Common myeloid progenitor, CD34-positive (primary cell): ENCODE data around the gene CPM.
A peak's percentile ranks its signal among the peaks of the same experiment; 100 is the strongest.
"Not testable (repeated sequence)": the region's sequence is repeated elsewhere in the genome, so short reads cannot be mapped to it uniquely, and the experiment has no call there.

ENCODE experiments used
- CTCF ChIA-PET: fragments of 350-600 bp; sonication (Branson Sonifier 250); formaldehyde crosslinking; loops from one replicate; lab custom pipeline; 2021; ENCODE audit warnings: antibody characterized with exemption; lab: Charles Lee
- POLR2A ChIA-PET: fragments of 350-600 bp; sonication (Branson Sonifier 250); formaldehyde crosslinking; loops from one replicate; lab custom pipeline; 2021; ENCODE audit warnings: antibody characterized with exemption; lab: Charles Lee
- DNase-seq, 3 donors: peaks; one replicate each; pipeline versions ENCODE4 v3.0.0 to v3.0.0-alpha.2; 2013
- H3K27ac ChIP-seq, 2 experiments: 1 replicate in 1 of 2; 2 replicates in 1 of 2; pipeline ENCODE4 v1.7.0; 2013; ENCODE audit warnings: inconsistent platforms in 2 of 2, low read length in 2 of 2, mild to moderate bottlenecking in 2 of 2, low read depth in 1 of 2, moderate library complexity in 1 of 2; ENCODE audit not compliant: severe bottlenecking in 2 of 2, insufficient read depth in 1 of 2, poor library complexity in 1 of 2
- H3K27me3 ChIP-seq, 5 experiments: replicated peaks in 2 of 5; 1 replicate in 3 of 5; 2 replicates in 2 of 5; pipeline versions ENCODE4 v1.6.1 to v1.7.0; 2013; ENCODE audit warnings: low read length in 4 of 5, mild to moderate bottlenecking in 2 of 5, moderate library complexity in 2 of 5, inconsistent platforms in 1 of 5; ENCODE audit not compliant: insufficient read depth in 5 of 5, control insufficient read depth in 4 of 5
- H3K36me3 ChIP-seq, 4 experiments: 1 replicate in 2 of 4; 2 replicates in 2 of 4; pipeline versions ENCODE4 v1.6.1 to v1.7.0; 2013; ENCODE audit warnings: low read length in 3 of 4, control low read depth in 1 of 4, mild to moderate bottlenecking in 1 of 4; ENCODE audit not compliant: control insufficient read depth in 4 of 4, insufficient read depth in 4 of 4
- H3K4me1 ChIP-seq, 4 experiments: 1 replicate in 3 of 4; 2 replicates in 1 of 4; pipeline versions ENCODE4 v1.6.1 to v1.7.1; 2013; ENCODE audit warnings: low read length in 3 of 4, mild to moderate bottlenecking in 3 of 4, control low read depth in 1 of 4, inconsistent platforms in 1 of 4, moderate library complexity in 1 of 4; ENCODE audit not compliant: control insufficient read depth in 4 of 4, insufficient read depth in 4 of 4; ENCODE audit errors: control extremely low read depth in 1 of 4
- H3K4me3 ChIP-seq, 7 experiments: 1 replicate in 4 of 7; 2 replicates in 3 of 7; pipeline versions ENCODE4 v1.5.1 to v1.7.0; 2013; ENCODE audit warnings: mild to moderate bottlenecking in 7 of 7, low read length in 6 of 7, moderate library complexity in 6 of 7, inconsistent platforms in 2 of 7, low read depth in 2 of 7, control low read depth in 1 of 7; ENCODE audit not compliant: insufficient read depth in 4 of 7, control insufficient read depth in 1 of 7; ENCODE audit errors: extremely low read depth in 1 of 7
- H3K9me3 ChIP-seq, 5 experiments: 1 replicate in 4 of 5; 2 replicates in 1 of 5; pipeline versions ENCODE4 v1.6.1 to v1.7.1; 2013; ENCODE audit warnings: low read length in 4 of 5, mild to moderate bottlenecking in 2 of 5, inconsistent platforms in 1 of 5, low read depth in 1 of 5, moderate library complexity in 1 of 5; ENCODE audit not compliant: control insufficient read depth in 4 of 5, insufficient read depth in 2 of 5; ENCODE audit errors: control extremely low read depth in 1 of 5
- WGBS: methylation state at CpG from one replicate; pipeline ENCODE4 v1.1.5; 2013; ENCODE audit not compliant: insufficient coverage; 5-methylcytosine and 5-hydroxymethylcytosine counted together

CPM gene

GRCh38 chr12:68810027-68810389 is 123.0 kb downstream of the CPM start:
- DNase-seq, POLR2A ChIA-PET, H3K27me3 ChIP-seq, H3K27ac ChIP-seq, CTCF ChIA-PET, H3K9me3 ChIP-seq: not testable (repeated sequence)
- Histone ChIP-seq H3K4me1 (peaks cover 8 to 17% (median 11%) of the 10 kb centered on the region in 4 experiments), H3K4me3 (peak overlapping the region in 1 of 7 experiments; percentile 84), H3K36me3 (peaks cover 4 to 33% (median 19%) of the 10 kb centered on the region in 4 experiments)
- WGBS, result 93% methylated on average over 6 of the region's 13 CpGs

- H3K27me3 ChIP-seq, result no peaks in the 10 kb centered on the region
- peak overlapping the region; percentile 79 to 95 (median 81) for H3K4me3 ChIP-seq
- peak overlapping the region; percentile 83 to 93 for H3K27ac ChIP-seq
- CTCF ChIA-PET, result interaction anchor here (0.8 to 1.5 kb wide), 3 partner anchors 10 to 36 kb away, joined by 4 to 9 read pairs (median 4); no protein-coding TSS in a partner anchor
- POLR2A ChIA-PET, result no interaction called here
- H3K36me3 ChIP-seq, result peaks cover 0 to 27% (median 16%) of the 10 kb centered on the region in 4 experiments
- H3K9me3 ChIP-seq, result no peaks in the 10 kb centered on the region
- WGBS, result 95% methylated on average over 6 of the region's 12 CpGs
- H3K4me1 ChIP-seq, result peaks cover 8 to 14% (median 11%) of the 10 kb centered on the region in 4 experiments
- DNase-seq, result no peak
Observed at GRCh38 chr12:68809190-68810026, 123.6 kb downstream of the CPM start.

- WGBS, result 0% methylated on average over 41 of the region's 61 CpGs
- CTCF ChIA-PET, result interaction anchor here (0.8 to 1.5 kb wide), 6 partner anchors 8 to 62 kb away, joined by 3 to 9 read pairs (median 5); partner anchors contain the start of gene SLC35E3
Observed at GRCh38 chr12:68808388-68809189, 124.4 kb downstream of the CPM start.

GRCh38 chr12:68807576-68808387 is 125.2 kb downstream of the CPM start, which contains the start of gene MDM2:
TSS of gene MDM2 (plus strand) at chr12:68808177. CDS start at chr12:68808478, 301 bp downstream.
- Histone ChIP-seq H3K4me3 (peak within 1 kb of the TSS; percentile 79 to 95 (median 84)), H3K27ac (peak within 1 kb of the TSS; percentile 83 to 93), H3K4me1 (peaks cover 8 to 14% (median 11%) of the 10 kb centered on the region in 4 experiments), H3K9me3 (no peaks in the 10 kb centered on the region), H3K27me3 (no peaks in the 10 kb centered on the region), H3K36me3 (peaks cover 0 to 11% (median 8%) of the 10 kb centered on the region in 4 experiments)
- ChIA-PET CTCF (interaction anchor here (0.6 to 1.7 kb wide), 7 partner anchors 9 to 834 kb away, joined by 3 to 8 read pairs (median 4); partner anchors contain the start of gene SLC35E3), POLR2A (interaction anchor here (0.6 to 0.8 kb wide), 2 partner anchors 62 to 523 kb away, joined by 3 to 6 read pairs; partner anchors contain the start of gene SLC35E3)
- peak; percentile 96 to 98 (median 98) for DNase-seq
- WGBS, result 0% methylated on average over 49 of the region's 72 CpGs

More at GRCh38 chr12:68808388-68809189, 124.4 kb downstream of the CPM start:
- DNase-seq, result peak; percentile 38 to 75 (median 62)
- Histone ChIP-seq H3K27ac (peak overlapping the region; percentile 83 to 93), H3K4me3 (peak overlapping the region; percentile 79 to 95 (median 81)), H3K36me3 (peaks cover 0 to 19% (median 12%) of the 10 kb centered on the region in 4 experiments), H3K27me3 (no peaks in the 10 kb centered on the region), H3K9me3 (no peaks in the 10 kb centered on the region), H3K4me1 (peaks cover 8 to 14% (median 11%) of the 10 kb centered on the region in 4 experiments)
- POLR2A ChIA-PET, result no interaction called here

GRCh38 chr12:68807274-68807575 is 125.7 kb downstream of the CPM start:
- peak overlapping the region; percentile 73 to 93 for H3K27ac ChIP-seq

More at GRCh38 chr12:68807274-68807575, 125.7 kb downstream of the CPM start:
- WGBS, result 34% methylated on average over 8 of the region's 10 CpGs
- H3K9me3 ChIP-seq, DNase-seq, H3K27me3 ChIP-seq, H3K36me3 ChIP-seq: not testable (repeated sequence)
- H3K4me1 ChIP-seq, result peaks cover 8 to 14% (median 11%) of the 10 kb centered on the region in 4 experiments
- H3K4me3 ChIP-seq, result peak overlapping the region; percentile 31 to 95 (median 84)
- ChIA-PET CTCF (interaction anchor here (0.6 to 1.7 kb wide), 7 partner anchors 9 to 835 kb away, joined by 3 to 8 read pairs (median 3); partner anchors contain the start of gene SLC35E3), POLR2A (interaction anchor here (0.6 to 0.8 kb wide), 2 partner anchors 61 to 523 kb away, joined by 3 to 6 read pairs; partner anchors contain the start of gene SLC35E3)
